ENCODE data around the gene PLK3. TPM values are rescaled to one million over a fixed set of nuclear protein-coding genes. Genes with fewer than 3 reads are reported as not detected.

Gene PLK3
- total RNA-seq, 1 donor from 2014 or later, result 20.7 TPM

Other genes starting within 250 kb of the PLK3 start
- 4.4 TPM for gene TMEM53, start 125.9 kb upstream of the PLK3 start, total RNA-seq
- gene ARMH1, start 125.7 kb upstream of the PLK3 start, total RNA-seq, result not detected
- not detected for gene RNU5D-1, start 69.2 kb upstream of the PLK3 start, total RNA-seq
- 15.2 TPM for gene KIF2C, start 60.5 kb upstream of the PLK3 start, total RNA-seq
- gene RPS8, start 24.8 kb upstream of the PLK3 start, total RNA-seq, result 2,198 TPM
- not detected for gene BEST4, start 12.2 kb upstream of the PLK3 start, total RNA-seq
- gene DYNLT4, start 7.0 kb downstream of the PLK3 start, total RNA-seq, result not detected
- 2.4 TPM for gene BTBD19, start 8.1 kb downstream of the PLK3 start, total RNA-seq
- 0.40 TPM for gene PTCH2, start 42.9 kb downstream of the PLK3 start, total RNA-seq
- 22.0 TPM for gene EIF2B3, start 186.2 kb downstream of the PLK3 start, total RNA-seq
- gene HECTD3, start 210.9 kb downstream of the PLK3 start, total RNA-seq, result 22.6 TPM
- gene UROD, start 211.9 kb downstream of the PLK3 start, total RNA-seq, result 47.5 TPM

Data from esophagus mucosa (tissue), 1 donor.